OCI-LY7 (cell line): ENCODE results near the gene BAK1.

Experiments
- EZH2phosphoT487 ChIP-seq: fragments of 200-600 bp; sonication (generic); IDR thresholded peaks from 2 replicates; pipeline ENCODE4 v1.6.1; 2018; ENCODE audit warnings: low read depth, borderline replicate concordance, mild to moderate bottlenecking, mixed run types, antibody characterized with exemption, low read length, moderate library complexity, mixed read lengths
- TF ChIP-seq, protein P1 (sequence below): fragments of 200-600 bp; sonication (generic); conservative IDR thresholded peaks from 2 replicates; pipeline ENCODE4 v1.5.1; 2014; ENCODE audit warnings: mild to moderate bottlenecking, antibody characterized with exemption, low read length, moderate library complexity, mixed read lengths

DNA sequence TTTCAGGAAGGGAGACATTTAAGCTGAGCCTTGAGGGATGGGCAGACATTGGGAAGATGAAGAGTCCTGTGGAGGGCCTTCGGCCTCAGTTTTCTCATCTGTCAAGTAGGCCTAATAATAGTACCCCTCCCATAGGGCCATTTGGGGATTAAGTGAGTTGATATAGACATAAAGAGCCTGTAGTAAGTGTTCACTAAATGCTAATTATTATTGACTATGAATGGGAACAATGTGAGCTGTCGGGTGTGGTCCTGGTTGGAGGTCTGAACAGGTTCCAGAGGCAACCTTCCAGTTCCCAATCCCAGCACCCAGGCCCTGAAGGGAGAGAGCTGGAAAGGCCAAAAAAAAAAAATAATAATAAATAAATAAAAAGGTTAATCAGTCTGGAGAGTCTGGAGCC is 26.6 kb upstream of the BAK1 start:
- no peak for TF ChIP-seq EZH2phosphoT487
- TF ChIP-seq, protein P1, sequence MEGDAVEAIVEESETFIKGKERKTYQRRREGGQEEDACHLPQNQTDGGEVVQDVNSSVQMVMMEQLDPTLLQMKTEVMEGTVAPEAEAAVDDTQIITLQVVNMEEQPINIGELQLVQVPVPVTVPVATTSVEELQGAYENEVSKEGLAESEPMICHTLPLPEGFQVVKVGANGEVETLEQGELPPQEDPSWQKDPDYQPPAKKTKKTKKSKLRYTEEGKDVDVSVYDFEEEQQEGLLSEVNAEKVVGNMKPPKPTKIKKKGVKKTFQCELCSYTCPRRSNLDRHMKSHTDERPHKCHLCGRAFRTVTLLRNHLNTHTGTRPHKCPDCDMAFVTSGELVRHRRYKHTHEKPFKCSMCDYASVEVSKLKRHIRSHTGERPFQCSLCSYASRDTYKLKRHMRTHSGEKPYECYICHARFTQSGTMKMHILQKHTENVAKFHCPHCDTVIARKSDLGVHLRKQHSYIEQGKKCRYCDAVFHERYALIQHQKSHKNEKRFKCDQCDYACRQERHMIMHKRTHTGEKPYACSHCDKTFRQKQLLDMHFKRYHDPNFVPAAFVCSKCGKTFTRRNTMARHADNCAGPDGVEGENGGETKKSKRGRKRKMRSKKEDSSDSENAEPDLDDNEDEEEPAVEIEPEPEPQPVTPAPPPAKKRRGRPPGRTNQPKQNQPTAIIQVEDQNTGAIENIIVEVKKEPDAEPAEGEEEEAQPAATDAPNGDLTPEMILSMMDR: no peak
